Dermis blood vessel endothelial cell (primary cell): ENCODE data around the gene SART1. TPM values are rescaled to one million over a fixed set of nuclear protein-coding genes. Genes with fewer than 3 reads are reported as not detected.
A peak's percentile ranks its signal among the peaks of the same experiment; 100 is the strongest.

Experiments used
- DNase-seq: peaks from one replicate; pipeline ENCODE4 v3.0.0; 2010
- total RNA-seq: library from RNA; depleted of rRNA; stranded (reverse); fragments of >200 nt; gene quantifications from 2 replicates; pipeline ENCODE4 v1.2.3, GENCODE V29; 2014

SART1 gene, protein sequence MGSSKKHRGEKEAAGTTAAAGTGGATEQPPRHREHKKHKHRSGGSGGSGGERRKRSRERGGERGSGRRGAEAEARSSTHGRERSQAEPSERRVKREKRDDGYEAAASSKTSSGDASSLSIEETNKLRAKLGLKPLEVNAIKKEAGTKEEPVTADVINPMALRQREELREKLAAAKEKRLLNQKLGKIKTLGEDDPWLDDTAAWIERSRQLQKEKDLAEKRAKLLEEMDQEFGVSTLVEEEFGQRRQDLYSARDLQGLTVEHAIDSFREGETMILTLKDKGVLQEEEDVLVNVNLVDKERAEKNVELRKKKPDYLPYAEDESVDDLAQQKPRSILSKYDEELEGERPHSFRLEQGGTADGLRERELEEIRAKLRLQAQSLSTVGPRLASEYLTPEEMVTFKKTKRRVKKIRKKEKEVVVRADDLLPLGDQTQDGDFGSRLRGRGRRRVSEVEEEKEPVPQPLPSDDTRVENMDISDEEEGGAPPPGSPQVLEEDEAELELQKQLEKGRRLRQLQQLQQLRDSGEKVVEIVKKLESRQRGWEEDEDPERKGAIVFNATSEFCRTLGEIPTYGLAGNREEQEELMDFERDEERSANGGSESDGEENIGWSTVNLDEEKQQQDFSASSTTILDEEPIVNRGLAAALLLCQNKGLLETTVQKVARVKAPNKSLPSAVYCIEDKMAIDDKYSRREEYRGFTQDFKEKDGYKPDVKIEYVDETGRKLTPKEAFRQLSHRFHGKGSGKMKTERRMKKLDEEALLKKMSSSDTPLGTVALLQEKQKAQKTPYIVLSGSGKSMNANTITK
- total RNA-seq = 27.1 and 48.7 TPM in 2 replicates

DNA sequence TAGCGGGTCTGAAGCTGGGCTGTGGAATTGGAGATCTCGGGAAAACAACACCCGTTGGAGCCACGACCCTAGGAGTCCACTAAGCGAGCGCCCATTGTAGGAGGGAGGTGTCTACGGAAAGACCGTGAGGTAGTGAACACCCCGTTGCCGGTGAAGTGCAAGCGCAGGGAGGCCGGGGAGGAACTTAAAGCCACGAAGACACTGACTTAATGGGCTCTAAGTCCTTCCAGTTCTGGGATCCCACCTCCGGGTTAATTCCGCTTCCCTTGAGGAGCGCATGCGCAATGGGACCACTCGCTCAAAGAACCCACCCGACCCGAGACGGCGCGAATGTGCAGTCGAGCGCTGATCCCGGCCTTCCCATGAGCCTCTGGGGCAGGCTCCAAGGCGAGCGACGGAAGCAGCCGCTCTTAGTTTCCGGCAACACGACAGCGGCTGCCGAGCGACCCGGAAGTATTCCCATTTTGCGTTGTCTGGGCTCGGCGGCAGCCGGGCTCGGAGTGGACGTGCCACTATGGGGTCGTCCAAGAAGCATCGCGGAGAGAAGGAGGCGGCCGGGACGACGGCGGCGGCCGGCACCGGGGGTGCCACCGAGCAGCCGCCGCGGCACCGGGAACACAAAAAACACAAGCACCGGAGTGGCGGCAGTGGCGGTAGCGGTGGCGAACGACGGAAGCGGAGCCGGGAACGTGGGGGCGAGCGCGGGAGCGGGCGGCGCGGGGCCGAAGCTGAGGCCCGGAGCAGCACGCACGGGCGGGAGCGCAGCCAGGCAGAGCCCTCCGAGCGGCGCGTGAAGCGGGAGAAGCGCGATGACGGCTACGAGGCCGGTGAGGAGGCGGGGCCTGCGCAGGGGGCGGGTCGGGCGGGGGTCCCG, at the start of gene SART1:
Gene SART1 (plus strand): TSS at position 468 of the 874 bp plus-strand sequence. CDS start 47 bp downstream, at position 515.
- DNase-seq = peak; percentile 99

DNA sequence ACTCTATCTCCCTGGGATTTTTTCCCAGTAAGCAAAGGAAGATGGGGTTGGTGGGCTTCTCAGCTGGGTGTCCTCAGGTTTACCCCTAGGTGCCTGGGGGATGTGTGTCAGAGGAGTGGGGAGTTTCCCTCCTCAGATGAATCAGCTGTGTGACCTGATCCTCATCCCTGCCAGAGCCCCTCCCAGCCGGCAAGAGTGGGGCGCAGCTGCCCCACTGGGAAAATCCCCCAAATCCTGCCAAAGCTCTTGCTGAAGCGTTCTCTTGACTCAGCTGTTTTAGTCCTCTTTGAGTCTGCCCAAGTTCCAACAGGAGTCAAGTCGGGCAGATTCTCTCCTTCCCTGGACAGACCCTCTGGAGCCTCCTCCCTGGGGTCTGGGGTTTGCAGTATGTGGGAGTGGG, 48.7 kb upstream of the SART1 start:
- DNase-seq = peak; percentile 51

DNA sequence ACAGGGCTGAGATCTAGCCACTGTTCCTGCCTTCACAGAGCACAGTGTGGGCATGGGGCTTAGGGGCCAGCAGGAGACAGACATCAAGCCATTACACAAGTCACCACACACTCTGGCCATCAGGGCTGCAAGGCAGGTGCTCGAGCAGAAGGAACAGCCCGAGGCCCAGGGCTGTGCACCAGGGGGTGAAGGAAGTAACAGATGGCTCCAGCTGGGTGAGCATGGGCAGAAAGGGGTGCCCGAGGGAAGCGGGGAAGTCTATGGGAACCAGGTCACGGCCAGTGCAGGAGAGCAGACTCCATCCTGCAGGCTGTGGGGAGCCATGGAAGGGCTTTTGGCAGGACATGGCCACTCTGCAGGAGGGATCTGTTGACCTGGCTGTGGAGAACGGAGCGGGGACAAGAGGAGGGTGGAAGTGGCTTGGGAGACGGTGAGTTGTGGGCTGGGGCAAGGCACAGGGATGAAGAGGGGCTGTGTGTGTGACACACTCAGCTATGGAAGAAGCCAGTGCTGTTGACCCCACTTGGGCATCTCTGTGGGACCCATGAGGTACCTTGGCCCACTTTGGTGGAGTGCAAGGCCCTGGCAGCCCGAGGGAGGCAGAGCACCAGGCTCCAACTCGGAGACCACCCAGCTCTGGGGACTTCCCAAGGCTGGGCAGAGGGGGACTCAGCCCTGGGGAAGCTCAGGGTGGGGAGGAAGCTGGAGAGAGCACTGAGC, 46.3 kb upstream of the SART1 start:
- no peak for DNase-seq

DNA sequence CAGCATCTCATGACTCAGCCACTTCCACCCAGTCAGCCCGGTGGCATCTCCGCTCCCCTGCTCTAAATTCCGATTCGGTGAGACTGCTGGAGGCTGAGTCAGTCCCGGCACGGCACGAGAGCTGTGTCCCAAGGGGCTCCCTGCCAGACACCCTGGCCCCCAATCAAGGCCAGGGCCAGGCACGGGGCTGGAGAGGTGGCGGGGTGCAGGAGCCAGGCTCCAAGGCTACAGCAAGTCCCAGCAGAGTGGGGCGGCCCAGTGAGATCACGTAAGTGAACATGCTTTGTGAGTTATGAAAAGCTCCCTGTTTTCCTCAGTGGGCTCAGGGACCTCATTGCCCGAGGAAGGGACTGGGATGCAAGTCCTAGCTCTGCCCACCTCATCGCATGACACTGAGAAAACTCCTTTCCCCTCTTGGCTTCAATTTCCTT, 45.7 kb upstream of the SART1 start:
- DNase-seq = peak; percentile 97

DNA sequence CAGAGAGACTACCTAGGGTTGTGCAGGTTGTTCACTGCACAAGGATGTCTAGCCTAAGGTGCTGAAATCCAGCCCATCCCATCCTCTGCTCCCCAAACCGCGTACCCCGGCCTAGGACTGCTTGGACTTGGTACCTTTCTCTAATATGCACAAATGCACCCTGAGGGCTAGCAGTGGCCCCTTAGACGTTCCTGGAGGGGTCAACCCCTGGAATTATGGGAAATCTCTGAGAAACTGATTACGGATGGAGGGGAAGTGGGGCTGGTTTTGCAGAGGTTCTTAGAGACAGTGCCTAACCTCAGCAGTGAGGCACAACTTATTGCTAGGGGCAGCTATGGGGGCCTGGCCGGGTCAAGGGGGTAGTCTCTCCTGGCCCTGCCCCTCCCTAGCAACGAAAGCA, 45.1 kb upstream of the SART1 start:
- no peak for DNase-seq

DNA sequence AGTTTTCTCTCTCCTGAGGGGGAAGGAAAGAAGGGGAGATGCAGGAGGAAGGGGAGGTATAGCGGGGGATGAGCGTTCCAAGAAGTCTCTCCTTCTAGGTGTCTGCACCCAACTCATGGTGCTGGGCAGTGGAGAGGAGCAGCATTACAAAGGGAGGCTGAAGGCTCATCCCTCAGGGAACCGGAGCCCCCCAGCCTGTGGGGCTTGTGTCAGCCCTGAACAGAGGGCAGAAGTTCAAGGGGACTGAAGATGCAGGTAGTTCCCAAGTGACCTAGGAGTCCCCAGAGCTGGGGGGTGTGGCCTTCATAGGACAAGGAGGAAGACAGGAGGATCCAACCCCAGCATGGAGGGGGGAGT, 44.5 kb upstream of the SART1 start:
- DNase-seq = no peak

DNA sequence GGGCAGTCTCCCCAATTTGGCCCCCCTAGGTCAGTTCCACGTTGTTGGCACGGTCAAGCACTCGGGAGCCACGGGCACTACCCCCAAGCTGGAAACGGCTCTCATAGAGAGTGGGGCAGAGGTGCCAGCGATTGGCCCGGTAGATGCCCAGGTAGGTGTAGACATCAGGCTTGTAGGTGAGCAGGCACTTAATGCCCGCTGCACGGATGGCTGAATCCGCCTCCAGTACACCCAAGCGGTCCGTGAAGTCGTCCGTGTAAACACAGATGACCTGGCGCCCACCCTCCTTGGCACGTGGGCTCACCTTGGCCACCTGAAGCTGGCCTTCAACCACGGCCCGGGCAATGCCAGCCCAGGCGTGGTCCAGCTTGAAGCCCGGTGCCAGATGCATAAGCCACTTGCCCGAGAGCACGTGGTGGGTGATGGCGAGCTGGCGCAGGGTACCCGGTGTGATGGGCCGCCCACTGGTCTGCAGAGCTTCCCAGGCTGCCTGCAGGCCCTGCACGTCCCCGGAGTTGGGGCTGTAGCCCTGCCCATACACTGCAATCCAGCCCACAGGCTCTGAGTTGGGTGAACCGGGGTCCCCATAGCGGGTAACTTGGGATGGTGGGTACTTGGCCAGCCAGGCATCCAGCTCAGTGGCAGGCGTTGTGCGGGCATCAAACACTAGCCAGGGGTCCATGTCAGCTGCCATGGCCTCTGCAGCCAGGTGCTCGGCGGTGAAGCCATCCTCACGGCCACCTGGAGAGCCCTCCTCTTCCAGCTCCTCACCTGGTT, 43.9 kb upstream of the SART1 start:
- no peak for DNase-seq

DNA sequence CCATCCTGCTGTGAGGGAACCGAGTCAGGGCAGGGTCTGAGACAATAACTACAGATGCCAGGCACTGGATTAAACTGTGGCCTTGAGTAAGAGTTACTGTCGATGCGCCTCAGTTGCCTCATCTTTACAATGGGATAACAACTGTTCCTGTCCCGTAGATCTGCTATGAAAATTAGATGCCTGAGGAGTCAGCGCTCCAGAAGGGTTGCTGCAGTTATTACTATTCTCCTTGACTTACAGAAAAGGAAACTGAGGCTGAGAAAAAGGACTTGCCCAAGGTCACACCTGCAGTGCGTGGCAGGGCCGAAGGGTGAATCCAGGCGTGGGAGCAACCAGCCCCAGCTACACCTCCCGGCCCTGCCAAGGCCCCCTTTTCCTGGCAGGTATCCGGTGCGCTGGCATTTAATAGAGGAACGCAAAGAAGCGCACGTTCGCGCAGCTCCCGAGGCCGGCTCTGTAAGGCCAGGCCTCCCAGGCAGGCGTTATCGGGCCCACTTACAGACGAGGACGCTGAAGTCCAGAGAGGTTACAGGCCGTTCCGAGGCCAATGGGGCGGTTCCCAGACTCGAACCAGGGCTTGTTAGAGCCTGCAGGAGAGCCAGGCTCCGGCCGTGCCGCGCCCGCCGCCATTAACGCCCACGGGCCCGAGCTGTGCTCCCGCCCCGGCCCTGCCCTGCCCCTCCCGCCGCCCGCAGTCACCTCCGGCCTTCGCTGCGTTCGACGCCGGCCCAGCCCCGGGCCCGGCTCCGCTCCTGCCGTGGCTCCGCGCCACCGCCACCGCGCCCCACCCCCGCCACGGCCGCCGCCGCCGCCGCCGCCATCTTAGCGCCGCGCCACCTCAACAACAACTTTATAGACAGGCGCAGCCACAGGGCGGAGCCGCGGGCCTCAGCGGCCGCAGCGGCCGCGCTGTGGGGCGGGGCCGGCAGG, 43.1 kb upstream of the SART1 start, which contains the start of gene C11orf68:
Gene C11orf68 (minus strand): TSS at position 852 of the 930 bp plus-strand sequence. CDS start 31 bp downstream, at position 821.
- peak; percentile 57 for DNase-seq

DNA sequence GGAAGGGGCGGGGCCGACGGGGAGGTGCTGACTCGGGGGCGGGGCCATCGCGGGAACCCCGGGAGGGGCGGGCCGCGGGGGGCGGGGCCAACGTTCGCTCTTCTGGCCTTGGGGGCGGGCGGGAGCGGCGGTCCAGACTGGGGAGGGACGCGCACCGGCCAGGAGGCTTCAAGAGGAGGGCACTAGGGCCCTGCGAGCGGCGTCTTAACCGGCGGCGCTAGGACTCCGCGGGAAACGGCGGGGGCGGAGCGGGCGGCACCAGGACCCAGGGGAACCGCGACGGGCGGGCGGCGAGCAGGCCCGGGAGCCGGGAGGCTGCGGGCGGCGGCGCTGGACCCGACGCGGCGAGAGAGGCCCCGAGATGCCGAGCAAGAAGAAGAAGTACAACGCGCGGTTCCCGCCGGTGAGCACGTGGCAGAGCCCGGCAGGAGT, 42.4 kb upstream of the SART1 start, which contains the start of gene DRAP1:
Gene DRAP1 (plus strand): TSS at position 286 of the 432 bp plus-strand sequence. CDS start 76 bp downstream, at position 362.
- DNase-seq = peak; percentile 99

DNA sequence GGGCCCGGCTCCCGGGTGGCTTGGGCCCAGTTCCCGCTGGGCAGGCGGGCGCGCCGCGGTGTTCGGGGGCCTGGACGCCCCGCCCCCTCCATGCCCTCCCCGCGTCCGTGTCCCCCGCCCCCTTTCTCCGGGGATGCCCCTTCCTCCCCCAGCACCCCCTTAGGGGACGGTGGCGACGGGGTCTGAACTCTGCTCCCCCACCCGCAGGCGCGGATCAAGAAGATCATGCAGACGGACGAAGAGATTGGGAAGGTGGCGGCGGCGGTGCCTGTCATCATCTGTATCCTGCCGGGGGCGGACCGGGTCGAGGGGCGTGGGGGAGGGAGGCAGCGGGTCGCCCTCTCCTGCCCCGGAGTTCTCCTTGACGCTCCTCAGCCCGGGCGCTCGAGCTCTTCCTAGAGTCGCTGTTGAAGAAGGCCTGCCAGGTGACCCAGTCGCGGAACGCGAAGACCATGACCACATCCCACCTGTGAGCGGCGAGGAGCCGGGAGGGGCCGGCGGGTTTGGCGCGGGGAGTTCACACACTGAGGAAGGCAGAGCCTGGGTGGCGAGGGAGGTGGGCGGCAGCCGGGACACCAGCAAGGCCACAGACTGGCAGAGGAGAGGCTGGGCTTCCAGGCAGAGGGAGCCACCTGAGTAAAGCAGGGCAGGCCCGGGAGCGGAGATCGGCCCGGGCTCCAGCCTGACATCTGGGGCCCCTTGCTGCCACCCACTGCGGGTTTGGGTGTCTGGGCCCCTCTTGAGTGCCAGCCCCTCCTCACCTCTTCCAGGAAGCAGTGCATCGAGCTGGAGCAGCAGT, 41.8 kb upstream of the SART1 start:
- peak; percentile 41 for DNase-seq

DNA sequence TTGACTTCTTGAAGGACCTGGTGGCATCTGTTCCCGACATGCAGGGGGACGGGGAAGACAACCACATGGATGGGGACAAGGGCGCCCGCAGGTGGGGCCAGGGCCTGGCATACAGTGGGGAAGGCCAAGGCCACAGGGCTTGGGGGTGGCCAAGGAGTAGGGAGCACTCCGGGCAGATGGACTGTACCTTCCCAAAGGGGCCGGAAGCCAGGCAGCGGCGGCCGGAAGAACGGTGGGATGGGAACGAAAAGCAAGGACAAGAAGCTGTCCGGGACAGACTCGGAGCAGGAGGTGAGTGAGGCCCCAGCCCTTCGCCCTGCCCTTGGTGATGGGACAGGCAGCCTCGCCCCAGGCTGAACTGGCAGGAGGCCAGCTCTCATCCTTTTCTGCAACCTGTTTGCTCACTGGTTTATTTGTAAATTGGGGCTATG, 41.1 kb upstream of the SART1 start:
- no peak for DNase-seq

DNA sequence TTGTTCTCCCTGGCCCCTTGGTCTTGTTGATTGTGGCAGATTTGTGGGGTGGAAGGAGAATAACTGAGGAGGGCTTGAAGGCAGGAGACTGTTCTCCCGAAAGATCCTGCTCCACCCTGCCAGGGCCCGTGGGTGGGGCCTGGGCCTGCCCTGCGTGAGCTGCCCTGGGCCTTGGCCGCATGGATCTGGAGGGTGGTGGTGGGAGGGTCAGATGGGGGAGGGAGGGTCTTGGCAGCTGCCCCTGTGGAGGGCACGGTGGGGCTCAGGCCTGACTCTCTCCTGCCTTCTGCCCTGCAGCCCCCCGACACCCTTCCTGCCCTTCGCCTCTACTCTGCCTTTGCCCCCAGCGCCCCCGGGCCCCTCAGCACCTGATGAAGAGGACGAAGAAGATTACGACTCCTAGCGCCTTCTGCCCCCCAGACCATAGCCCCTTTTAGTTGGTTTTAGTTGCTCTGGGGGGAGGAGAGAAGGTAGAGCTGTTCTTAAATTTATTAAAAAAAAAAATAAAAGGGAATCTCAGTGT, 40.4 kb upstream of the SART1 start:
- DNase-seq = no peak

DNA sequence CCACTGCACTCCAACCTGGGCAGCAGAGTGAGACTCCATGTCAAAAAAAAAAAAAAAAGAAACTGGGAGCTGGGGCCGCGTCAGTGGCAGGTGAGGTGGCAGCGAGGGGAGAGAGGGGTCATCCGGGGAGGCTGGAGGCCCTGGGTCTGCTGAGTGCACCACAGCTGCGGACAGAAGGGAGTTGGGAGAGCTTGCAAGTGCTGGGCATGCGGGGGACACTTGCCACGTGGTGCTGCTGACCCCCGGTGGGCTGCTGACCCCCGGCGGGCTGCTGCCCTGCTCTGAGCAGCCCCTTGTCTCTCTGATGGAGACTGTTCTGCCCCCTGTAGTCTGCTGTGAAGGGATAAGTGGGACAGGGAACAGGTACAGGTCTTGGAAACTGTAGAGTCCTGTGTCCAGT, 39.7 kb upstream of the SART1 start:
- DNase-seq = no peak

DNA sequence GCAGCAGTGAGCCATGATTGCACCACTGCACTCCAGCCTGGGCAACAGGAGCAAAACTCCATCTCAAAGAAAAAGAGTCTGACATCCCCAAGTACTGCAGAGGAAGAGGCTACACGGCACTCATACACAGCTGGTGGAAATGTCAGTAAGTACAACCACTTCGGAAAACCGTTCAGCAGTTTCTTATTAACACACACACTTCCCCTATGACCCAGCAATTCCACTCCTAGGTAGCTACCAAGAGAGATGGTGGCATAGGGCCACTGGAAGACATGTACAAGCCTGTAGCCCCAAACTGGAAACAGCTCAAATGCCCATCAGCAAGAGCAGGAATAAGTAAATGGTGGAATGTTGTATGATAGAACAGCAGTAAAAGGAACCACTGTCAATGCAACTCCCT, 39.0 kb upstream of the SART1 start:
- DNase-seq = no peak

DNA sequence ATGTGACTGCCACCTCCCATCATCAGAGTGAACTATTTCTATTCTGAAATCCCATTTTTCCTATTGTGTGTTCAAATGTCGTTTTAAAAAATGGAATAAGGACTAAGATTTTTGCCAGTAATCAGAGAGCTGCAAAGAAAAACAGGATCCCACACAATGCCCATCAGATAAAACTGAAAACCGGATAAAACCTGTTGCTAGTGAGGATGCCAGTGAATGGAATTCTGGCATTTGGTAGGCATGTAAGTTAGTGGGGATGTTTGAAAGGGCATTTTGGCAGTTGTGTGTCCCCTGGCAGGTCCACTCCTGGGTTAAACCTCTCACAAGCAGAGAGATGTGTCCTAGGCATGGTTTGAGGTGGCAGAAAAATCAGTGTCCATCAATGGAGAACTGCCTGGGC, 36.1 kb upstream of the SART1 start:
- DNase-seq = no peak

DNA sequence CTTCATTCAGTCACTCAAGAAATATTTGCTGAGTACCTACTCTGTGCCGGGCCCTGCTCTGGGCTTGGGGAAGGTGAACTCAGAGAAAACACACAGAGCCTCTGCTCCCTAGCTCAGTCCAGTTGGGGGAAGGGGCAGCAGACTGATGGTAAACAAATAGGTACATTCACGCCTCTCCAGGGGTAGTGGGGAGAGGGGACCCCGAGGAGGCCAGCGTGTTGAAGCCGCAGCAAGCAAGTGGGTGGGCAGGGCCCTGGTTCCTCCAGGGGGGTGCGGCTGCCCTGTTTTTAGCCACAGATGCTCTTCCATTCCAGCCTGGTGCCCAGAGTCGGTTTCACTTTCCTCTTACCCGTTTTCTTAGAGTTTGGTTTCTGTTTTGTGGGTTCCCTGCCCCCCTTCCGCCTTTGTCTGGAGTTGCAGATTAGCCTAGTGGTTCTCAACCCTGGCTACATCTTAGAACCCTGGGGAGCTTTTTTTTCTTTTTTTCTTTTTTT, 33.6 kb upstream of the SART1 start:
- no peak for DNase-seq

DNA sequence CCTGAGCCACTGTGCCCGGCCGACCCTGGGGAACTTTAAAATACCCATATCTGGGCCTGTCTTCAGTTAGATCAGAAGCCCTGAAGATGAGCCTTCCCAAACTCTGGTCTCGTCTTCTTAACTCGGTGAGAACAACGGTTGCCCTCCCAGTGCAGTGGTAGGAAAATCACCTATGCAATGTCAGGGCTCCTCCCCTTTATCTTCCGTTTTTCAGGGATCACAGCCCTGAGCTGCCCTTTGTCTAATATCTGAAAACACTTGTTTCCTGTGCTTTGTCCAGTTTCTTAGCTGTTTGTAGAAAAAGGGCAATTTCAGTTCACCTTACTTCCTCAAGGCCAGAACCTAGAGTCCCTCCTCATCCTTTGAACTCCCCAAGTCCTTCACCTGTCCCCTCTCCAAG, 32.9 kb upstream of the SART1 start:
- no peak for DNase-seq

DNA sequence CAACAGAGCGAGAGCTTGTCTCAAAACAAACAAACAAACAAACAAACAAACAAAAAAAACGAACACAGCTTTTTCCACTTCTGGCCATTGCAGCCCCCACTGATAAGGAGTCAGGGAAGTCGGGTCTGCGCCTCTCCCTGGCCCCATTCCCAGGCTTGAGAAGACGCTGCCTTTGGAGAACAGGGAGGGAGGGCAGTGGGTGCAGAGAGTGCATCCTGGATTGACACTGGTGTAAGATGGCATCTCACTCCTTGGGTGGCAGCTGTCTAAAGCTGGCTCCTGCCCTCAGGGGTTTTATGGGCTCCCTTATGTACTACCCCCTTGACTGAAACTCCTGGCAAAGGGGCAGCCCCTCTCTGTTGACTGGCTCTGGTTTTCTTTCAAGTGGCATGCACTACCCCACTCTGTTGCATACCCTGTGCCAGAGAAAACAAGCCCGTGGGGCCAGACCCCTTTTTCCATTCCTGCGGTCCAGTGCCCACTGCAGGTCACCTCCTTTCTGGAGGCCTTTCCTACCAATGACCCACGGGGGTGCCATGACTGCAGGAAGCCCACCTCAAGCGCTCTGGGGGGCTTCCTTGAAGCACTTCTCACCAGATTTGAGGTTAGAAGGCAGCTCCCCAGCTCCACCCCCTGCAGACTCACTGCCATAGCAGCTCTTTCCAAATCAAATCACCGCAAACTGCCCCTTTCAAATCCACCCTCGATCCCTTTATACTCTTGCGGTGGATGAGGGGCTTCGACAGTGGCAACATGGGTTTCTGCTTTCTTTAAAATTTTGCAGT, 29.6 kb upstream of the SART1 start:
- no peak for DNase-seq
